Trophoblast cell (in vitro differentiated cells and primary cell): Measurements from ENCODE around the gene THAP4.

Experiments used
- DNase-seq, 2 donors: peaks; one replicate each; pipeline ENCODE4 v3.0.0-alpha.2; 2016
- H2AFZ ChIP-seq: 2 replicates; pipeline ENCODE4 v1.6.1; 2013; ENCODE audit warnings: low read length, moderate library complexity, mild to moderate bottlenecking; ENCODE audit not compliant: insufficient read depth, poor library complexity
- H2AK5ac ChIP-seq: 2 replicates; pipeline ENCODE4 v1.6.1; 2013; ENCODE audit warnings: mild to moderate bottlenecking, low read length
- H2BK120ac ChIP-seq: 2 replicates; pipeline ENCODE4 v1.6.1; 2013; ENCODE audit warnings: low read length, mild to moderate bottlenecking, moderate library complexity; ENCODE audit not compliant: insufficient read depth, poor library complexity
- H2BK12ac ChIP-seq: 2 replicates; pipeline ENCODE4 v1.6.1; 2013; ENCODE audit warnings: mild to moderate bottlenecking, low read length, moderate library complexity
- H2BK5ac ChIP-seq: 2 replicates; pipeline ENCODE4 v1.6.1; 2013; ENCODE audit warnings: low read length, low read depth, moderate library complexity, mild to moderate bottlenecking; ENCODE audit not compliant: poor library complexity
- H3K14ac ChIP-seq: 2 replicates; pipeline ENCODE4 v1.6.1; 2013; ENCODE audit warnings: mild to moderate bottlenecking, low read length
- H3K18ac ChIP-seq: 2 replicates; pipeline ENCODE4 v1.6.1; 2013; ENCODE audit warnings: mild to moderate bottlenecking, low read length
- H3K23ac ChIP-seq: 2 replicates; pipeline ENCODE4 v1.6.1; 2013; ENCODE audit warnings: low read length
- H3K27ac ChIP-seq: 2 replicates; pipeline ENCODE4 v1.5.1; 2013; ENCODE audit warnings: low read depth, mild to moderate bottlenecking, inconsistent platforms, low read length, moderate library complexity
- H3K27me3 ChIP-seq: 2 replicates; pipeline ENCODE4 v1.6.1; 2013; ENCODE audit warnings: inconsistent platforms, mild to moderate bottlenecking, low read length, moderate library complexity; ENCODE audit not compliant: insufficient read depth
- H3K36me3 ChIP-seq, 2 experiments: 1 replicate in 1 of 2; 2 replicates in 1 of 2; pipeline ENCODE4 v1.6.1; 2013; ENCODE audit warnings: low read length in 2 of 2, mild to moderate bottlenecking in 2 of 2, moderate library complexity in 1 of 2; ENCODE audit not compliant: insufficient read depth in 2 of 2, control insufficient read depth in 1 of 2
- H3K4ac ChIP-seq: 2 replicates; pipeline ENCODE4 v1.6.1; 2013; ENCODE audit warnings: low read depth, mild to moderate bottlenecking, low read length, moderate library complexity
- H3K4me1 ChIP-seq, 2 experiments: 1 replicate in 1 of 2; 2 replicates in 1 of 2; pipeline ENCODE4 v1.6.1; 2013; ENCODE audit warnings: low read length in 2 of 2, mild to moderate bottlenecking in 2 of 2, moderate library complexity in 1 of 2; ENCODE audit not compliant: insufficient read depth in 2 of 2, control insufficient read depth in 1 of 2
- H3K4me2 ChIP-seq: 2 replicates; pipeline ENCODE4 v1.6.1; 2013; ENCODE audit warnings: inconsistent platforms, mild to moderate bottlenecking, low read length, moderate library complexity
- H3K4me3 ChIP-seq: 2 replicates; pipeline ENCODE4 v1.5.1; 2013; ENCODE audit warnings: mild to moderate bottlenecking, low read depth, low read length, inconsistent platforms
- H3K79me1 ChIP-seq: one replicate; pipeline ENCODE4 v1.6.1; 2013; ENCODE audit warnings: low read length
- H3K79me2 ChIP-seq: 2 replicates; pipeline ENCODE4 v1.6.1; 2013; ENCODE audit warnings: low read length, mild to moderate bottlenecking; ENCODE audit not compliant: control insufficient read depth, insufficient read depth, poor library complexity
- H3K9ac ChIP-seq: 2 replicates; pipeline ENCODE4 v1.6.1; 2013; ENCODE audit warnings: mild to moderate bottlenecking, low read length
- H3K9me3 ChIP-seq: 2 replicates; pipeline ENCODE4 v1.6.1; 2013; ENCODE audit warnings: low read depth, mild to moderate bottlenecking, control low read depth, inconsistent platforms, low read length; ENCODE audit not compliant: insufficient read depth
- H4K12ac ChIP-seq: 2 replicates; pipeline ENCODE4 v1.6.1; 2013; ENCODE audit warnings: low read depth, mild to moderate bottlenecking, low read length, moderate library complexity
- H4K8ac ChIP-seq: 2 replicates; pipeline ENCODE4 v1.6.1; 2013; ENCODE audit warnings: low read depth, mild to moderate bottlenecking, low read length, moderate library complexity
- H4K91ac ChIP-seq: one replicate; pipeline ENCODE4 v1.6.1; 2013; ENCODE audit warnings: low read depth, mild to moderate bottlenecking, low read length, moderate library complexity
- WGBS: extraction: QIAGEN DNeasy Blood & Tissue Kit; methylation state at CpG from one replicate; pipeline ENCODE4 v1.1.7; 2013; ENCODE audit warnings: missing lambda C conversion rate; ENCODE audit not compliant: insufficient read length, insufficient coverage; ENCODE audit errors: extremely low coverage; 5-methylcytosine and 5-hydroxymethylcytosine counted together

Gene THAP4

DNA sequence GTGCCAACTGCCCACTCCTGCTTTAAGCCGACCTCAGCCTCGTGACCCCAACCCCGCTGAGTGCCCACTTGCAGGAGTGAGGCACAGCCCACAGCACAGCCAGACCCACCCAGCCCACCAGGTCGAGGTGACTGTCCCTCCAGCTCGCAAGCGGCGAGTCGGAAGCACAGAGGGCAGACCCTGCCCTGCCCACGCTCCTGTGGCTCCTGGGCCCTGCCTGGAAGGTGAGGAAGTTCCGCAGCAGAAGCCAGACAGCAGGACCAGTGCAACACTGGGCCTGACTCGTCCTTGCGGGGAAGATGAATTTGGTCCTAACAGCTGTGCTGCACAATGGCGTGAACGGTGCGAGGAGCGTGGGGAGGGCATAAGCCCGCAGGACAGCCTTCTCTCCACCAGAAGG lies 39.7 kb upstream of the THAP4 start:
- H3K9ac ChIP-seq = no peak overlapping the region
- no peak overlapping the region for H2AK5ac ChIP-seq
- no peak overlapping the region for H3K23ac ChIP-seq
- H2BK5ac ChIP-seq = no peak overlapping the region
- H3K36me3 ChIP-seq = peaks cover 83 to 87% of the 10 kb centered on the region in 2 experiments
- no peak for DNase-seq
- H4K91ac ChIP-seq = no peak overlapping the region
- H3K79me1 ChIP-seq = no peaks in the 10 kb centered on the region
- no peaks in the 10 kb centered on the region for H3K79me2 ChIP-seq
- no peak overlapping the region for H3K4me3 ChIP-seq
- no peak overlapping the region for H2BK120ac ChIP-seq
- no peak overlapping the region for H4K8ac ChIP-seq
- no CpG with 5 or more reads among the region's 17 CpGs for WGBS
- H3K27ac ChIP-seq = no peak overlapping the region
- H2BK12ac ChIP-seq = no peak overlapping the region
- no peak overlapping the region for H4K12ac ChIP-seq
- H2AFZ ChIP-seq = no peak overlapping the region
- no peak overlapping the region for H3K4ac ChIP-seq
- H3K9me3 ChIP-seq = peaks cover 2% of the 10 kb centered on the region
- no peak overlapping the region for H3K18ac ChIP-seq
- no peak overlapping the region for H3K14ac ChIP-seq
- H3K27me3 ChIP-seq = no peaks in the 10 kb centered on the region
- H3K4me1 ChIP-seq = peaks cover 0 to 3% of the 10 kb centered on the region in 2 experiments
- no peak overlapping the region for H3K4me2 ChIP-seq

DNA sequence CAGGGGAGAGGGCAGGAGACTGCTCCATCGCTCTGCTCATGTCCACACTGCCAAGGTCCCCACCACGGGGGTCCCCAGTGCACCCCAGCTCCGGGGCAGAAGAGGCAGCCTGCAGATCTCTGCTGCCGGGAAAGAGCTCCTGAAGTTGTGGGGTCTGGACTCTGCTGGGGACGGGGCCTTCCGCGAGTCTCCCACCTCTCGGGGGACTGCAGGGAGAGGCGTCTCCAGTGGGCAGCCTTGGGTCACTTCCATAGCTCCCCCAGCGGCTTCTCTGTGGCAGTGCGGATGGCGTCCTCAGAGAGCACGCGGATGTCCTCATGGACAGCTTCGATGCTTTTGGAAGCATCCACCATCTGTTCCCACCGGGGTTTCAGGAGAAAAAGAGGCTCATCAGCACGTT lies 38.9 kb upstream of the THAP4 start:
- H3K4ac ChIP-seq = no peak overlapping the region
- no peaks in the 10 kb centered on the region for H3K79me1 ChIP-seq
- WGBS = no CpG with 5 or more reads among the region's 17 CpGs
- H3K27me3 ChIP-seq = no peaks in the 10 kb centered on the region
- no peak overlapping the region for H4K91ac ChIP-seq
- H2AK5ac ChIP-seq = no peak overlapping the region
- no peak overlapping the region for H3K14ac ChIP-seq
- no peak overlapping the region for H3K4me3 ChIP-seq
- H3K79me2 ChIP-seq = no peaks in the 10 kb centered on the region
- H3K23ac ChIP-seq = no peak overlapping the region
- DNase-seq = no peak
- no peak overlapping the region for H4K8ac ChIP-seq
- no peak overlapping the region for H4K12ac ChIP-seq
- H2BK5ac ChIP-seq = no peak overlapping the region
- no peak overlapping the region for H2BK12ac ChIP-seq
- no peak overlapping the region for H2AFZ ChIP-seq
- no peak overlapping the region for H3K27ac ChIP-seq
- no peaks in the 10 kb centered on the region for H3K4me1 ChIP-seq
- H3K36me3 ChIP-seq = peaks cover 85 to 87% of the 10 kb centered on the region in 2 experiments
- no peak overlapping the region for H2BK120ac ChIP-seq
- no peak overlapping the region for H3K18ac ChIP-seq
- H3K9me3 ChIP-seq = peaks cover 2% of the 10 kb centered on the region
- H3K4me2 ChIP-seq = no peak overlapping the region
- no peak overlapping the region for H3K9ac ChIP-seq

DNA sequence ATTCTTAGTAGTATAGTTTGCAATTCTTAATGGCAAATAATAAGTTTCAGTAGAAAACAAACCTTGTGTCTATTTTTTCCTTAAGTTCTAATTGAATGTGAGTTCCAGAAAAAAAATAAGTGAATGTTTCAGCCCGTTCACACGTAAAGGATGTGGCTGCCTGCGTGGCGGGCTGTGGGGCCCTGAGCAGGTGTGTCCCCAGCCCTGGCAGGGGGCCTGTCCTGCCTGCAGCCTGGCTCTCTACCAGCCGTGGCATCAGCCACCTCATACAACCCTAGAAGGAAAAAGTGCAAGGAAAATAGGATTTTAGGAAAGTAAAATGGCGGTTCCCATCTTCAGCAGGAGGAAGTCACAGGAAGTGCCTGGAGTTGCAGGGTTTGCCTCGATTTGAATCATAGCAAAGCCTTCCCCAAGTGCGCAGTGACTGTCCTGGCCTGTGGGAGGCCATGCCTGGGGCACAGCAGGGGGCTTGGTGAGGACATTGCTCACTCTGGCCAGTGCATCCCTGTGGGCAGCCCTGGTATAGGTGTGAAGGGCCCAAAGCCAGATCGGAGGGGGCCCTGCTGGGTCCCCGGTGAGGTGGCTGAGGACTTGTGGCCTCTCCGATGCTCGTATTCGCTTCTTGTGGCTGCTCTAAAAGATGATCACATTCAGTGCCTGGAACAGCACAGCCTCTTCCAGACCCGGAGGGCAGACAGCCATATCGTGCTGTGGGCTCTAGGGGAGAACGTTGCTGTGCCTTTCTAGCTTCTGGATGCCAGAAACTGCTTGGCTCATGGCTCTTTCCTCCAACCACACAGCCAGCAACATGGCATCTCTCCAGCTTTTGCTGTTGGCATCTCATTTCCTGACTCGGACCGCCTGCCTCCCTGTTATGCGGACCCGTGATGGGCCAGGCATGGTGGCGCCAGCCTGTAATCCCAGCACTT lies 37.1 kb upstream of the THAP4 start:
- no peak overlapping the region for H3K23ac ChIP-seq
- H3K4ac ChIP-seq = no peak overlapping the region
- DNase-seq = no peak
- no peak overlapping the region for H3K18ac ChIP-seq
- no peak overlapping the region for H4K8ac ChIP-seq
- no peak overlapping the region for H3K9ac ChIP-seq
- no peaks in the 10 kb centered on the region for H3K27me3 ChIP-seq
- H3K4me1 ChIP-seq = no peaks in the 10 kb centered on the region
- H3K27ac ChIP-seq = no peak overlapping the region
- no peak overlapping the region for H4K12ac ChIP-seq
- no peak overlapping the region for H2AFZ ChIP-seq
- H2BK12ac ChIP-seq = no peak overlapping the region
- H3K36me3 ChIP-seq = peaks cover 89 to 90% of the 10 kb centered on the region in 2 experiments
- H3K14ac ChIP-seq = no peak overlapping the region
- H3K79me1 ChIP-seq = no peaks in the 10 kb centered on the region
- H2BK5ac ChIP-seq = no peak overlapping the region
- H3K9me3 ChIP-seq = peaks cover 2% of the 10 kb centered on the region
- no peaks in the 10 kb centered on the region for H3K79me2 ChIP-seq
- no peak overlapping the region for H2BK120ac ChIP-seq
- no peak overlapping the region for H3K4me2 ChIP-seq
- WGBS = no CpG with 5 or more reads among the region's 21 CpGs
- no peak overlapping the region for H4K91ac ChIP-seq
- no peak overlapping the region for H2AK5ac ChIP-seq
- no peak overlapping the region for H3K4me3 ChIP-seq

DNA sequence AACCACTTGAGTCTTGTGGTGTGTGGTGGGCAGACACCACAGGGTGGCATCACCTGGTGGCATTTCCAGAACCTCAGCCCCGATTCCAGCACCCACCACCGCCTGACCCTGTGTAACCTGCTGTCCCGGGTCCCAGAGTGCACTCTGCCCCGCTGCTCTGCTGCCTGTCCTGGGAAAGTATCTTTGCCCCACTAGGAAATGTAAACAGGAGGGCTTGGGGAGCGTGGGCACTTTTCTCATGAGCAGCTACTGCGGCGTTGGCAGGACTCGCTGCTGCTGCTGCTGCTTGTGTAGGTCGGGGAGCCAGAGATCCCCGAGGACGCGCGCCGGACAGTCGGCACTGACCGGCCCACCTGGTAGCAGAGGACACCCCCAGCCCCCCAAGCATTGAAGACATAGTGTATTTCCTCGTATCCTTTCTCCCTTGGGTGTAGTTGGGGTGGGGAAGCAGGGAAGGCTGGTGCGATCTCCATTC lies 36.3 kb upstream of the THAP4 start:
- no peak overlapping the region for H2AFZ ChIP-seq
- no peaks in the 10 kb centered on the region for H3K4me1 ChIP-seq
- H3K27me3 ChIP-seq = no peaks in the 10 kb centered on the region

More for the DNA sequence above, 36.3 kb upstream of the THAP4 start:
- H3K23ac ChIP-seq = no peak overlapping the region
- H3K4me3 ChIP-seq = no peak overlapping the region
- H3K36me3 ChIP-seq = peaks cover 91 to 92% of the 10 kb centered on the region in 2 experiments
- no peak overlapping the region for H2BK5ac ChIP-seq
- no peak overlapping the region for H3K4ac ChIP-seq
- no peak overlapping the region for H3K4me2 ChIP-seq
- no peak for DNase-seq
- peaks cover 2% of the 10 kb centered on the region for H3K9me3 ChIP-seq
- H2BK120ac ChIP-seq = no peak overlapping the region
- H3K79me2 ChIP-seq = no peaks in the 10 kb centered on the region
- no peak overlapping the region for H3K9ac ChIP-seq
- H3K79me1 ChIP-seq = no peaks in the 10 kb centered on the region
- WGBS = no CpG with 5 or more reads among the region's 18 CpGs
- H2BK12ac ChIP-seq = no peak overlapping the region
- H3K27ac ChIP-seq = no peak overlapping the region
- no peak overlapping the region for H3K14ac ChIP-seq
- H4K91ac ChIP-seq = no peak overlapping the region
- H4K8ac ChIP-seq = no peak overlapping the region
- no peak overlapping the region for H2AK5ac ChIP-seq
- no peak overlapping the region for H3K18ac ChIP-seq
- H4K12ac ChIP-seq = peak overlapping the region; percentile 5
